Measurements from ENCODE around the gene GINS3. TPM values are rescaled to one million over a fixed set of nuclear protein-coding genes. Genes with fewer than 3 reads are reported as not detected.

GINS3 gene
- total and polyA plus RNA-seq, 4 donors = 0.76 to 5.9 (median 1.2) TPM

- WGBS = 86% methylated on average over 1 of the region's 1 CpG
Measured at GRCh38 chr16:58451945-58452401, 59.7 kb downstream of the GINS3 start.

GRCh38 chr16:58452640-58453039, 60.4 kb downstream of the GINS3 start:
- 97% methylated on average over 3 of the region's 3 CpGs for WGBS
- Histone ChIP-seq H3K9ac (ENCODE audit: low read depth in 1 of 2, low read length in 2 of 2) (no peak overlapping the region), H3K27me3 (ENCODE audit: control insufficient read depth in 4 of 4, insufficient read depth in 4 of 4, low read length in 3 of 4) (peaks cover 0 to 2% (median 0%) of the 10 kb centered on the region in 4 donors), H3K27ac (ENCODE audit: low read depth in 1 of 2, low read length in 2 of 2) (no peak overlapping the region), H3K9me3 (ENCODE audit: control insufficient read depth in 4 of 4, low read length in 3 of 4) (no peaks in the 10 kb centered on the region), H3K4me1 (ENCODE audit: control insufficient read depth in 4 of 4, insufficient read depth in 4 of 4, low read length in 3 of 4) (no peaks in the 10 kb centered on the region), H3K36me3 (ENCODE audit: control insufficient read depth in 4 of 4, insufficient read depth in 3 of 4, low read depth in 1 of 4, low read length in 3 of 4) (no peaks in the 10 kb centered on the region), H3K4me3 (ENCODE audit: low read depth in 1 of 3, low read length in 3 of 3) (no peak overlapping the region)
- DNase-seq (ENCODE audit: low spot score) = no peak
- TF ChIP-seq RAD21 (IDR thresholded peaks at IDR 0.05) (no peak), FOXA1 (IDR thresholded peaks at IDR 0.05) (no peak), HNF4G (IDR thresholded peaks at IDR 0.05) (no peak), RXRA (IDR thresholded peaks at IDR 0.05) (no peak), SP1 (IDR thresholded peaks at IDR 0.05) (no peak), ZBTB33 (IDR thresholded peaks at IDR 0.05) (no peak), REST (IDR thresholded peaks at IDR 0.05) (no peak), TAF1 (conservative IDR thresholded peaks at IDR 0.05) (no peak), GABPA (IDR thresholded peaks at IDR 0.05 in 1 of 2, conservative IDR thresholded peaks at IDR 0.05 in 1 of 2) (no peak), CTCF (IDR thresholded peaks at IDR 0.05; ENCODE audit: low read depth, low read length, missing input control) (no peak), HNF4A (conservative IDR thresholded peaks at IDR 0.05) (no peak), NR2F2 (IDR thresholded peaks at IDR 0.05) (no peak), JUND (IDR thresholded peaks at IDR 0.05) (no peak)

More at GRCh38 chr16:58451945-58452401, 59.7 kb downstream of the GINS3 start:
- Histone ChIP-seq H3K9me3 (ENCODE audit: control insufficient read depth in 4 of 4, low read length in 3 of 4) (no peaks in the 10 kb centered on the region), H3K4me3 (ENCODE audit: low read depth in 1 of 3, low read length in 3 of 3) (no peak overlapping the region), H3K27me3 (ENCODE audit: control insufficient read depth in 4 of 4, insufficient read depth in 4 of 4, low read length in 3 of 4) (peaks cover 0 to 2% (median 0%) of the 10 kb centered on the region in 4 donors), H3K4me1 (ENCODE audit: control insufficient read depth in 4 of 4, insufficient read depth in 4 of 4, low read length in 3 of 4) (no peaks in the 10 kb centered on the region), H3K27ac (ENCODE audit: low read depth in 1 of 2, low read length in 2 of 2) (no peak overlapping the region), H3K9ac (ENCODE audit: low read depth in 1 of 2, low read length in 2 of 2) (no peak overlapping the region), H3K36me3 (ENCODE audit: control insufficient read depth in 4 of 4, insufficient read depth in 3 of 4, low read depth in 1 of 4, low read length in 3 of 4) (no peaks in the 10 kb centered on the region)
- DNase-seq (ENCODE audit: low spot score) = no peak
- no peak for TF ChIP-seq HNF4A (conservative IDR thresholded peaks at IDR 0.05)
- TF ChIP-seq TAF1 (conservative IDR thresholded peaks at IDR 0.05) = no peak
- no peak for TF ChIP-seq FOXA1 (IDR thresholded peaks at IDR 0.05)
- TF ChIP-seq GABPA (IDR thresholded peaks at IDR 0.05 in 1 of 2, conservative IDR thresholded peaks at IDR 0.05 in 1 of 2) = no peak
- TF ChIP-seq ZBTB33 (IDR thresholded peaks at IDR 0.05) = no peak
- TF ChIP-seq CTCF (IDR thresholded peaks at IDR 0.05; ENCODE audit: low read depth, low read length, missing input control) = no peak
- TF ChIP-seq RXRA (IDR thresholded peaks at IDR 0.05) = no peak
- no peak for TF ChIP-seq YY1 (IDR thresholded peaks at IDR 0.05)
- no peak for TF ChIP-seq JUND (IDR thresholded peaks at IDR 0.05)
